GM18526 (cell line): ENCODE measurements around the gene RPS14.

Source experiments
- POLR2A ChIP-seq: IDR thresholded peaks from 3 replicates; pipeline ENCODE4 v1.6.1; 2011; ENCODE audit not compliant: insufficient read length; ENCODE audit errors: extremely low read depth

The RPS14 gene

DNA sequence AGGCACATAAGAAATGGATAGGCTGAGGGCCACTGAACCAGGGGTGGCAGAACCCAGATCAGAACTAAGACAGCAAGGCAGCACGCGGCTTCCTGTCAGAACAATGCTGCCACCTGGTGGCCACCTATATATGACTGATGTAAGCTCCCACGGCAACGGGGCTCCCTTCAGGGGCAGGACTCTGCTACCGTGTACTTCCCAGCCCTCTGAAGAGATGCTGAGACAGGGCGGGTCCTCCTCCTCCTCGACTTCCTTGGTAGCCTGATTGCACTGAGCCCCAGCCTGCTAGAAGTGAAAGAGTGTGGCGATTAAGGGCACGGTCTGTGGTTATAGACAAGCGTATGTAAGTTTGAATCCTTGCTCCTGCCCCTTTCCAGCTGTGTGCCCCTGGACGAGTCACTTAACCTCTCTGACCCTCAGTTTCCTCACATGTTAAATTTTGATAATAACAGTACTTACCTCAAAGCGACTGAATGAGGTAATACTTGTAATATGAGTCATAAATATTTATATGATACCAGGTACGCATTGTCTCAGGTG is 13.3 kb downstream of the RPS14 start:
- TF ChIP-seq POLR2A, result no peak

DNA sequence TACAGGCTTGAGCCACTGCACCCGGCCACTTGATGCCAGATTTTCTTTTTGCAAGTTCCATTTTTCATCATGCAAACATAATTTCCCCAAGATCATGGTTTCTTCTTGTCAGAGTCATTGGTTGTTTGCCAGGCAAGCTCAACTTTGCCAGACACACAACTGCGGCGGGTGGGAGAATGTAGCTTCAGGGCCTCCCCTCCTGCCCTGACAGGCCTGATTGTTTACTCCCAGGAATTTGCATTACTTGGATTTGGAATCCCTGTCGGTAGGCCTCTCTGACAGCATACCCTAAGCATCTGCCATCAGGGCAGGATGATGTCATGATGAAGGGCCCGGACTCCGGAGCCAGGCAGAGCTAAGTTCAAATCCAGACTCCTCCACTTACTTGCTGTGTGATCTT is 15.1 kb downstream of the RPS14 start:
- TF ChIP-seq POLR2A, result no peak

DNA sequence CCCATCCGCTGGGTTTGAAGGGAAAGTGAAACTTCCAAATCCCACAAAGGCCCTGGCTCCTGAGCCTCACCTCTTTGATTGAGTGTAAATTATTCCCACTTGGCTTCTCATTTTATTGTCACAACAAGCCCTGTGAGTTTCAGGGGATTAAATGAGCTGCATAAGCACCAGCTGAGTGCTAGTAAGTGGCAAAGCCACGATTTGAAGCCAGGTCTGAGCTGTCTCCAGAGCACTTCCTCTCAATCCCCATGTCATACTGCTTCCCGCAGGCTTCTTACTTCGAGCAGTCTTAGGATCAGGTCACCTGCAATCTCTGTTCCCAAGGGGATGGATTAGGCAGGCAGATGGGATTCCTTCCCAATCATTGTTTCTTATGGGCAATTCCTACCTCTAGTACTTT is 18.0 kb downstream of the RPS14 start:
- no peak for TF ChIP-seq POLR2A

DNA sequence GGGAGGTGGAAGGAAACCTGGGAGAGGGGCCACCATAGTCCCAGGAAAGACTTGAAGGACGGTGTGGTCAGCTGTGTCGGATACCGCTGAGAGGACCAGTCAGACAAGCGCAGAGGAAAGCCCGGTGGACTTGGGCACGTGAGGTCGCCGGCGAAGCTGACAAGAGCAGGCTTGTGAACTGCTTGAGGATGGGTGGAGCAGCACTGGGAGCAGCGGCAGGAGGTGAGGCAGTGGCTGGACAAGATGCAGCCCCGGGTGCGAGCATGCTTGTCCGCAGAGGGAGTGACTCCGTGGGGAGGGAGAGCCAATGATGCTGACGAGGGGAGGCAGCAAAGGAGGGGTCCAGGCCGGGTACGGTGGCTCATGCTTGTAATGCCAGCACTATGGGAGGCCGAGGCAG is 18.5 kb downstream of the RPS14 start:
- TF ChIP-seq POLR2A, result no peak

DNA sequence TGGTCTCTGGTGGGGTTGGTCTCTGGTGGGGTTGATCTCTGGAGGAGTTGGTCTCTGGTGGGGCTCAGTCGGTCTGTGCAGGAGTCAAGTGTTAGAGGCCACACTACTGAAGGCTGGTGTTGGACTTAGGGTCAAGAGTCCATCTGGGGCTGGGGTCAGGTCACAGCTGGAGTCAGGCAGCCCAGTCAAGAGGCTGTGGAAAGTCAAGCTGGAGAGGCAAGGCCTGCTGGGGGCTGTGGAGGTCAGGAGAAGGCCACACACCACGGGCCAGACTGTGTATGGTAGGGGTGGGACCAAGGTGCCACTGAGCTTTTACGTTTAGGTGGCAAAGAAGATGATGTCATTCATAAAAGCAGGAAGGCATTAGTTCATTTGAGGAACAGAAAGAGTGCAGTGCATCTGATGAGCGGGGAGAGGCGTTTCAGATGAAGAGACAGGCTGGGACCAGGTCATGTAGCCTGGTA is 20.1 kb downstream of the RPS14 start:
- no peak for TF ChIP-seq POLR2A

DNA sequence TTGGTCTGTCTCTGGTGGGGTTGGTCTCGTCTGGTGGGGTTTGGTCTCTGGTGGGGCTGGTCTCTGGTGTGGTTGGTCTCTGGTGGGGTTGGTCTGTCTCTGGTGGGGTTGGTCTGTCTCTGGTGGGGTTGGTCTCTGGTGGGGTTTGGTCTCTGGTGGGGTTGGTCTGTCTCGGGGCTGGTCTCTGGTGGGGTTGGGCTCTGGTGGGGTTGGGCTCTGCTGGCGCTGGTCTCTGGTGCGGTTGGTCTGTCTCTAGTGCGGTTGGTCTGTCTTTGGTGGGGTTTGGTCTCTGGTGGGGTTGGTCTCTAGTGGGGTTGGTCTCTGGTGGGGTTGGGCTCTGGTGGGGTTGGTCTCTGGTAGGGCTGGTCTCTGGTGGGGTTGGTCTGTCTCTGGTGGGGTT is 20.6 kb downstream of the RPS14 start:
- TF ChIP-seq POLR2A, result no peak

DNA sequence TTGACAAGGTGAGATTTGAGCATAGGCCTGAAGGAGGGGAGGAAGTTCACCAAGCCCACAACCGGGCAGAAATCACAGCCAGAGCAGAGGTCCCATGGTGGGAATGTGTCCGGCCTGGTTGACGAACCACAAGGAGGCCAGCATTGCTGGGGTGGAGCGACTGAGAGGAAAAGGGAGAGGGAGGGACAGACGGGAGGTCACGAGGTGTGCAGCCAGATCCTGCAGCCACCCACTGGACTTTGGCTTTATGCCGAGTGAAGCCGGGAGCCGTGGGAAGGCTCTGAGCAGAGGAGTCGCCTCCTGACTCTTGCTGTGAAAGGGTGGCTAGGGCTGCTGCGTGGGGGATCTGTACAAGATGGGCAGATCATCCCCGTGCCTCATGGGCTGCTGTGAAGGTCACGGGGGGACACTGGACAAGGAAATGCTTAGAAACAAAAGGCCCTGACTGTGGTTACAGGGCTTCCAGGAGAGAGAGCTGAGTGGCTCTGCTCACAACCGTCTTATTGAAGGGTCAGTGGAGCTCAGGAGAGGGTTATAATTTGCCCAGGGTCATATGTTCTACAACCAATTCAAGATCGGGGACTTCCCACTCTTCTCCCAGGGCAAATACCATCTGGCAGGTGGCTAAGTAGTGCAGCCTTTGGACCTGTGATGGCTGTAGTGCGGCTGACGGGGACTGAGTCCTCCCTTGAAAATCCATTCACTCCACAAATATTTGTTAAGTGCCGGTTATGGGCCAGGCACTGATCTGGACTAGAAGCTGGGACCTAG is 21.2 kb downstream of the RPS14 start:
- TF ChIP-seq POLR2A, result no peak

DNA sequence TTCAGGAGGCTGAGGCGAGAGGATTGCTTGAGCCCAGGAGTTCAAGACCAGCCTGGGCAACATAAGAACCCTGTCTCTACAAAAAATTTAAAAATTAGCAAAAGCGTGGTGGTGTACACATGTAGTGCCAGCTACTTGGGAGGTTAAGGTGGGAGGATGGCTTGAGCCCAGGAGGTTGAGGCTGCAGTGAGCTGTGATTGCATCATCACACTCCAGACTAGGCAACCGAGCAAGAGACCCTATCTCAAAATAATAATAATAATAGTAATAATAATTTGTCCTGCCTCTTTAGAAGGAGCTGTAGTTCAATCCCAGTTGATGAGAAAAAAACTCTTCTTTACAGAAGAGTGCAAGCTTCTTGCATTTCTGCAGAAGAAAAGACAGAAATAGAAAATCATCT is 26.8 kb downstream of the RPS14 start:
- no peak for TF ChIP-seq POLR2A

DNA sequence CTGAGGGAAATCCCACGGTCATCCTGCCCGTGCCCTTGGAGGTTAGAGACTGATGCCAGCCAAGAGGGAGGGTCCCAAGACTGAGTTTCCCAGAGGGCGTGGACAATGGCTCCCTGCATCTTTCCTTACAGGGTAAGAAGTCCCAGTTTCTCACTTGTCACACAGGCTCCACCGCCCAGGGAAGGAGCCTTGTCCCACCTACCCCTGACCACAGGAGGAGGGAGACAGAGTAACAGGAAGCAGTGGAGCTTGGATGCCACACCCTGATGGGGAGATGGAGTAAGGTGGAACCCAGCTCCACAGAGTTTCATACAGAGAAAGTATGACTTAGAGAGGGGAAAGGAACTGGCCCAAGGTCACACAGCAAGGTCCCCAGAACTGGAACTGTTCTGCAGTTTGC is 27.5 kb downstream of the RPS14 start:
- no peak for TF ChIP-seq POLR2A

DNA sequence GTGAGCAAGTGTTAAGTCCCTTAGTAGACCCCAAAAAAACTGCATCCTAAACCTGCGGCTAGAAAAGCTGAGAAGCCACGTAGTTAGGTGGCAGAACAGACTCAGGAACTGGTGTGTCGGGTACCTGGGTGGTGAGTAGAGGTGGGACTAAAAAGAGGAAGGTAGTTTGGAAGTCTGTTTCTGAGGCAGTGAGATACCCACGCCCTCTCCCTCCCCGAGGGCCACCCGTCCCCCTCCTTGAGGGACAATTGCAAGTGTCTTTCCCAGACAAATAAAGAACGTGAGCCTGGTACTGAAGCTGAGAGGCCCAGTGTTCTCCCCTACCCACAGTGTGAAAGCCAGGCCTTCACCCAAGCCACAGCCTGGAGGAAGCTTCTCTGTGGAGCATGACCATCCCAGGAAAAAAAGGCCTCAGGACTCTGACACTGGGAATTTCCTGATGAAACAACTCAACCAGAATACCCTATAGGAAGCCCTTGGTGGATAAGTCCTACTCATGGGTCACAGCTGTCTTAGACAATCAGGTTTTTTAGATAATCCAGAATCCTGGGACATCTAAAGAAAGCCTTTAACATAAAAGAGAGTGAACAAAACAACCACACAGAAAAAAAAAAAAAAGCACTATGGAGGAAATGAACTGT is 29.8 kb downstream of the RPS14 start:
- TF ChIP-seq POLR2A, result no peak

DNA sequence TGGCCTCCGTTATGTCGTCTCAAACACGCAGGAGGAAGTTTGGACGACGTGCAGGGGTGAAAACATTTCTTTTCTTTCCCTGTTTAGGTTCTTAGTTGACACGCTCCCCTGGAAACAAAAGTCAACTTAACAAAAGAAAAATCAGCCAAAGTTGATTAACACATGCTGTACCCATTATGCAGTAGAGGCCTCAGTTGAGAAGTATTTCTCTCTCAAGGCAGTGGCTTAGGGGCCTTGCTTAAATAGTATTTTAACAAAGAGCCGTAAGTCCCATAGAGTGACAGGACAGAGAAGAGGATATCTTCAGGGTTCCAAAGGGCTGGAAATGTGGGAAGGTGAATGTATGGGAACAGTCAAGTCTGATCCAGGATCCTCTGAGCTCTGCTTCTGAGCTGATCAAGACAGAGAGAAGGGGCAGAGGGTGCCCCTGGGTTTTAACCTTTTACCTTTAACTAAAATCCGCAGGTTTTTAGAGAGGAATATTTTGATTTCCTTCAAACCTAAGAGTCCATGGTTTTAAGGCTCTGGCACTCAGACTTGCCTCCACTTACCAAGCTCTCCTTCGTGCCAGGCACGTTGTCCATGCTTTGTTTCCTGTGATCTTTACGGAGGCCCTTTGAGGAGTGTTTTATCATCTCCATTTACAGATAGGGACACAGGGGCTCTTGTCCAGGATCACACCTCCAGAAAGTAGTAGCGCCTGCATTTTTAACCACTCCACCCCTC is 36.2 kb downstream of the RPS14 start:
- no peak for TF ChIP-seq POLR2A

DNA sequence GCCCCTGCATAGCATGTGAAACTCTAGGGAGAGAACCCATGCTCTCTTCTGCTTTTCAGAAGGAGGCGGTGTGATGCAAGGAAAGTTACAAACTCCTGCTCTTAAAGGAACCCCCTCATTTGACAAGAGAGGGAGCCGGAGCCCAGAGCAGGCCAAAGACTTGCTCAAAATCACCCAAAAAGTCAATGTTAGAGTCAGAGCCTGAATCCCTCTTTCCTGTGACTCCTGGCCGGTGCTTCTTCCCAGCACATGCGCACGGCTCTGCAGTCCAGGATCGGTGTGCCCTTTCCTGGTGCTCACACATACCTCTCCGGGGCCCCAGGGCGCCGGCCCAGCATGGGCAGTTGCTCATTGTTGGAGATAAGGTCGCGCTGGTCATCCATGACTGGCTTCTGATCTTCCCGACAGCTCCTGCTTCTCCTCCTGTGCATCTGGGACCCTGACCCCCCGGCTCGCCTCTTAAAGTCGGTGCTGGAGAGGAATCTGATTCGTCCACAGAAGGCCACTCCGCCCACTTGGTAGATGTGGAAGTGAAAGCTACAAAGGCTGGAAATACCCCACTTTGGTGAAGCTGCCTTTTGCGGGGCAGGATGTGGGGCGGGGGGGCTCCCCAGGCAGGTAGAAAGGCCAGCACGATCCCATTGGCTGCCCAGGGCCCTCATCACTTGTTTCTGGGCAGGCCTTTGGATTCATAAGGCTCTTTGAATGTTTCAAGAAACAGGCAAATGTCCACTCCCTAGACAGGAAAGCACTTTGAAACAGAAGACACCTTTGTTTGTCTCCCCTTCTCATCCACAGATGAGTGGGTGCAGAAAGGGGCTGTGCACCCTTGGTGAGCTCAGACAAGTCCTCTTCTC is 37.0 kb downstream of the RPS14 start, which contains the start of gene CD74:
Gene CD74 (minus strand): TSS at position 592 of the 857 bp plus-strand sequence. CDS start 161 bp downstream, at position 431.
- peak; percentile 100 for TF ChIP-seq POLR2A

DNA sequence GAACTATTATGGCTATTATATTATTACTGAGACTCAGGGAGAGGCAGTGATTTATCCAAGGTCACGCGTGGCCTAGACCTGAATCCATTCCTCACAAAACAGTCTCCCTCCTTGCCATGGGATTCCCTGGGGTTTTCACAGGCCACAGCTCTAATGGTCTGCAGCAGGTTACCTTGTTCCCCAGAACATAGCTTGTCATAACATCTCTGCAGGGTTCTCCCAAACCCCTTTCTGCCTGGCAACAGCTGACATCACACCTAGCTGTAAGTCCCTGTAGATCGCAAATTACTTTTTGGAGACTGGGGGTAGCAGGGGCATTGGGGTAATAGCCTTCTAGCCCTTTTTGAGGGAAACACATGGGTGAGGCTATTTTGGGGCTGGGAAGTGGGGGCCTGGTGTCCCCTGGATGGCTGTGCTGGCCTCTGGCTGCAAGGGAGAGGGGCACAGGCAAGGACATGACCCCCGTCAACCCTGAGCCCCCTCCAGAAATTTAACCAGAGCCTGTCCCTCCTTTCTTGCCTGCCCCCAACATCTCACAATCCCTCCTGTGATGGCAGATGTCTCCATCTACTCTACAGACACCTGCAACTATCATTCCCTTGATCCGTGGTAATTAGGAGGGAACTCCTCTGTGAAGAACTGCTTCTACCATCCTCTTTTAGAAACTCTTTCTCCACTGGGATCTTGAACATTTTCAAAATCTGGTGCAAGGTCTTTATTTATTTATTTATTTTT is 38.1 kb downstream of the RPS14 start:
- TF ChIP-seq POLR2A, result peak; percentile 46
